ENCODE results near the gene MCU. TPM values are rescaled to one million over a fixed set of nuclear protein-coding genes. Genes with fewer than 3 reads are reported as not detected.
"Not testable (repeated sequence)": the region's sequence is repeated elsewhere in the genome, so short reads cannot be mapped to it uniquely, and the experiment has no call there.

Gene MCU
- total RNA-seq, 1 donor from 2014 or later = 27.2 TPM

DNA sequence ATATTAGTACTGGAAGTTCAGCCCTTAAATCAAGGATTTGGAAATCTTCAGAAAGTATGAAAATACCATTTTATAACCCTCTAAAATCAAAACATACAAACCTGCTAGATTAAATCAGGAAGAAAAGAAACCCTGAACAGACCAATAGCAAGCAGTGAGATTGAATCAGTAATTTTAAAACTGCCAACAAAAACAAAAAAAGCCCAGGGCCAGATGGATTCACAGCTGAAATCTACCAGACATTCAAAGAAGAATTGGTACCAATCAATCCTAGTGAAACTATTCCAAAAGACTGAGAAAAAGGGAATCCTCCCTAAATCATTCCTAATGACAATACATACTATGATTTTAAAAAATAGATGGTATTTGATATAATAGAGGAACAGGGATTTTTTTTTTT, 70.1 kb downstream of the MCU start:
- H3K4me3 ChIP-seq (ENCODE audit: low read depth, low read length) = no peak overlapping the region
- no peak for DNase-seq (ENCODE audit: low read depth)
- TF ChIP-seq, protein P1, sequence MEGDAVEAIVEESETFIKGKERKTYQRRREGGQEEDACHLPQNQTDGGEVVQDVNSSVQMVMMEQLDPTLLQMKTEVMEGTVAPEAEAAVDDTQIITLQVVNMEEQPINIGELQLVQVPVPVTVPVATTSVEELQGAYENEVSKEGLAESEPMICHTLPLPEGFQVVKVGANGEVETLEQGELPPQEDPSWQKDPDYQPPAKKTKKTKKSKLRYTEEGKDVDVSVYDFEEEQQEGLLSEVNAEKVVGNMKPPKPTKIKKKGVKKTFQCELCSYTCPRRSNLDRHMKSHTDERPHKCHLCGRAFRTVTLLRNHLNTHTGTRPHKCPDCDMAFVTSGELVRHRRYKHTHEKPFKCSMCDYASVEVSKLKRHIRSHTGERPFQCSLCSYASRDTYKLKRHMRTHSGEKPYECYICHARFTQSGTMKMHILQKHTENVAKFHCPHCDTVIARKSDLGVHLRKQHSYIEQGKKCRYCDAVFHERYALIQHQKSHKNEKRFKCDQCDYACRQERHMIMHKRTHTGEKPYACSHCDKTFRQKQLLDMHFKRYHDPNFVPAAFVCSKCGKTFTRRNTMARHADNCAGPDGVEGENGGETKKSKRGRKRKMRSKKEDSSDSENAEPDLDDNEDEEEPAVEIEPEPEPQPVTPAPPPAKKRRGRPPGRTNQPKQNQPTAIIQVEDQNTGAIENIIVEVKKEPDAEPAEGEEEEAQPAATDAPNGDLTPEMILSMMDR (conservative IDR thresholded peaks at IDR 0.05; ENCODE audit: low read depth, low read length) = no peak

DNA sequence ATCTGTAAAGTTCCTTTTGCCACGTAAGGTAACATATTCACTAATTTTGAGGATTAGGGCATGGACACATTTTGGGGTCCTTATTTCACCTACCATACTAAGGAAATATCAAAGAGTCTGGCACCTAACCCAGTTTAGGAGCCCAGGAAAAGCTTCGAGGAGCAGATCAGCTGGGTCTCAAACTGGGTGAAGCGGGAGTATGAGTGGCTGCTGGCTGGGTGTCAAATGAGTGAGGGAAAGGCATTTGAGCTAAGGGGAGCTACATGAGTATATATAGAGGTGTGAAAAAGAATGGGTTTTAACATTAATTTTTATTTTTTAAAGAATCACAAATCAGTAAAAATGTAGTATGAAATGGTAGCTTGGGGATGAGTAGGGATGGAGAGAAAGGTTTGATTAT, 71.3 kb downstream of the MCU start:
- no peak overlapping the region for H3K4me3 ChIP-seq (ENCODE audit: low read depth, low read length)
- DNase-seq (ENCODE audit: low read depth) = no peak
- TF ChIP-seq, protein P1 (conservative IDR thresholded peaks at IDR 0.05; ENCODE audit: low read depth, low read length) = no peak

DNA sequence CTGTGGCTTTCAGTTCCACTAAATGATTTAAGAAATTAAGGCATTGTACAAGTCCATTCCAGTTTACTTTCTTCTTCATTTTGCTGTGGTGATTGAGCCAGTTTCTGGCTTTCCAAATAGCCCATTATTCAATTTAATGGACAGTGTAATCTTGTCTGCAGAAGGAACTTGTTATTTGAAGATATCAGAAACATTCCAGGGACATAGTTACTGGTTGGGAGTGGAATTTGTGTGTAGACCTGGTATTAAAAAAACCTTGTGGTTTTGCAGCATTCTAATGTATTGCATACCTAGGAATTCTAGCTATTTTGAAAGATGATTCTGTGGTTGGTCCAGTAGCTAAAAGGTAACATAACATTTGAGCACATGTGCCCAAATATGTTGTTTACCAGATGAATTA, 72.2 kb downstream of the MCU start:
- DNase-seq (ENCODE audit: low read depth) = peak; percentile 52
- TF ChIP-seq, protein P1 (conservative IDR thresholded peaks at IDR 0.05; ENCODE audit: low read depth, low read length) = no peak
- no peak overlapping the region for H3K4me3 ChIP-seq (ENCODE audit: low read depth, low read length)

DNA sequence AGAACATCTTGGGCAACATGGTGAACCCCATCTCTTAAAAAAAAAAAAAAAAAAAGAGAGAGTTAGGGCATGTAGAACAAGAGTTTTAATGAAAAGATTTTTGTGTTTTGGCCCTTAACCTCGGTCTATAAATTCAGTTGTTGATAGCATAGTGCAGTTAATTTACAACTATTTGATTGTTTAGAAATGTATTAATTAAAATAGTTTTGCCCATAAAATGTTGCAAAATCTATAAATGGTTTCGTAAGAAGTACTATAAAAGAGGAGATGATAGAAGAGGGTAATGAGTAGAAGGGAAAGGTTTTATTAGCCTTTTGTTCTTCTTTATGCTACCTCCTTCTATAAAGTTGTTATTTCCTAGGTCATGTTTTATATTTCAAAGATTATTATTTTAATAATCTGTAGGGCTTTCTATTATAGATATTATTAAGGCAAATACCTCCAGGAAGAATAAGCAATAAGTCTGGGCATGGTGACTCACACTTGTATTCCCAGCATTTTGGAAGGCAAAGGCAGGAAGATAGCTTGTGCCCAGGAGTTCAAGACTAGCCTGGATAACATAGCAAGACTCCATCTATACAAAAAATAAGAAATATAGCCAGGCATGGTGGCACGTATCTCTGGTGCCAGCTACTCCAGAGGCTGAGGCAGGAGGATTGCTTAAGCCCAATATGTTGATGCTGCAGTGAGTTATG, 73.3 kb downstream of the MCU start:
- TF ChIP-seq, protein P1 (conservative IDR thresholded peaks at IDR 0.05; ENCODE audit: low read depth, low read length) = no peak
- H3K4me3 ChIP-seq (ENCODE audit: low read depth, low read length) = no peak overlapping the region
- no peak for DNase-seq (ENCODE audit: low read depth)

DNA sequence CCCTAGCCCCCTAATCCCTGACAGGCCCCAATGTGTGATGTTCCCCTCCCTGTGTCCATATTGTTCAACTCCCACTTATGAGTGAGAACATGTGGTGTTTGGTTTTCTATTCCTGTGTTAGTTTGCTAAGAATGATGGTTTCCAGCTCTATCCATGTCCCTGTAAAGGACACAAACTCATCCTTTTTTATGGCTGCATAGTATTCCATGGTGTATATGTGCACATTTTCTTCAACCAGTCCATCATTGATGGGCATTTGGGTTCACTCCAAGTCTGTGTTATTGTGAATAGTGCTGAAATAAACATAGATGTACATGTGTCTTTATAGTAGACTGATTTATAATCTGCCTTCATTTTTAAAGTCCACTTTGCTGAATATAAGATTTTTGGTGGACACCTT, 79.3 kb downstream of the MCU start:
- DNase-seq (ENCODE audit: low read depth); H3K4me3 ChIP-seq (ENCODE audit: low read depth, low read length): not testable (repeated sequence)

DNA sequence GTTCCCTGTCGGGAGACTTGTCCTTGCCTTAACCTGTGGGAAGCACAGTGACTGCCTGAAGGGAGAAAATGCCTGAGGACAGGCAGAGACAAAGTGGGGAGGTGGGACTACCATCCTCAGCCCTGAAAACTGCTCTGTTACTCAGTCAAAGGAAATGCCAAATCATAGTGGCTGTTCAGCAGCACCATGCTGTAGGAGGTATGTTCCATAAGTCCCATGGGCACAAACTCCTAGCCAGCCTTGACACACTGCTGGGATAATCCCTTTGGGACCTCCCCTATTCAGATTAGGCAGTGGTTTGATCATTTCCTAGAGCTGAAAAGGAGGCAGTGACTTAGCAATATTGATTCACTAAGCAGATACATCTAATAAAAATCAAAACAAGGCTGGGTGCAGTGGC, 80.1 kb downstream of the MCU start:
- H3K4me3 ChIP-seq (ENCODE audit: low read depth, low read length) = no peak overlapping the region
- TF ChIP-seq, protein P1 (conservative IDR thresholded peaks at IDR 0.05; ENCODE audit: low read depth, low read length) = no peak
- no peak for DNase-seq (ENCODE audit: low read depth)

DNA sequence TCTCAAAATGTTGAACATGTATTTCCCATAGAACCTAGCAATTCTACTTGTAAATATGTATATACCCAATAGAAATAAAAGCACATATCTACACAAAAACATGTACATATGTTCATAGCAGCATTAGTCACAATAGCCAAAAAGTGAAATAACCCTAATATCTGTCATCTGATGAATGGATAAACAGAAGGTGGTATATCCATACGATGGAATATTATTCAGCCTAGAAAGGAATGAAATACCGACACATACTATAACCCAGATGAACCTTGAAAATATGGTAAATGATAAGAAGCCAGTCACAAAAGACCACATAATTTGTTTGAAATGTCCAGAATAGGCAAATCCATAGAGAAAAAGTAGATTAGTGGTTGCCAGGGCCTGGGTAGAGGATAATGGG, 87.9 kb downstream of the MCU start:
- TF ChIP-seq, protein P1 (conservative IDR thresholded peaks at IDR 0.05; ENCODE audit: low read depth, low read length) = no peak
- H3K4me3 ChIP-seq (ENCODE audit: low read depth, low read length) = no peak overlapping the region
- DNase-seq (ENCODE audit: low read depth) = no peak
